ENCODE data around the gene LRRK2.

The LRRK2 gene

DNA sequence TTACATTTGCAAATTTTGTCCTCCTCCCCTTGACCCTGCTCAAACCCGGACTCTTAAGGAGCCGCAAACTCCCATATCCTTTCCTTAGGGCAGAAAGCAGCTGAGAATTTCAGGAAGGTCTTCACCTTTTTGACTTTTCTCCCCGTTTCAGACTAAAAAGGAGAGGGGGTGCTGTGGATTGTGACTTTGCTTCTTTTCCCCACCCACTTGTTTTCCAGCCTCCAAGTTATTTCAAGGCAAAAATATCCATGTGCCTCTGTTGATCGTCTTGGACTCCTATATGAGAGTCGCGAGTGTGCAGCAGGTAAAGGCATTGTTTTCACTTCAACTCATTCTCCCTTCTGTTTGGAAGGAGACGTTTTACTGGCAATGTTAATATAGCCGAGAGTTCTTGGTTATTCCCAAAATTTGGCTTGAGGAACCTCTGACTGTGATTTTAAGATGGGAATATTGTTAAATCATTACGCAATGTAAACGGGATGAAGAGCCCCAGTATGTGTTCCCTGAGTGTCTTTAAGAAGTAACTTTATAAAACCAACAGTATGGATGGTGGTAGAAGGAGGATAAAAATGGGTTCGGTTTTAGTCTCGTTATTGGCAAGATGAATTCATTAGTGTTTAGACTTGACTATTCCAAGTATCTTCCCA, 663 bp downstream of the LRRK2 start:
- intact Hi-C loops (cut with micrococcal nuclease): loop anchor here (2.0 to 5.0 kb wide), 3 partner anchors 17 to 87 kb away; no protein-coding TSS in a partner anchor
- H3K27me3 Mint-ChIP-seq: no peaks in the 10 kb centered on the region
- H3K9me3 Mint-ChIP-seq: no peaks in the 10 kb centered on the region
- H3K27ac Mint-ChIP-seq: peak overlapping the region; percentile 87
- H3K4me3 Mint-ChIP-seq: peak overlapping the region; percentile 81
- no peaks in the 10 kb centered on the region for H3K36me3 Mint-ChIP-seq (ENCODE audit: low read depth)
- H3K4me1 Mint-ChIP-seq (ENCODE audit: low read depth): peaks cover 60% of the 10 kb centered on the region

DNA sequence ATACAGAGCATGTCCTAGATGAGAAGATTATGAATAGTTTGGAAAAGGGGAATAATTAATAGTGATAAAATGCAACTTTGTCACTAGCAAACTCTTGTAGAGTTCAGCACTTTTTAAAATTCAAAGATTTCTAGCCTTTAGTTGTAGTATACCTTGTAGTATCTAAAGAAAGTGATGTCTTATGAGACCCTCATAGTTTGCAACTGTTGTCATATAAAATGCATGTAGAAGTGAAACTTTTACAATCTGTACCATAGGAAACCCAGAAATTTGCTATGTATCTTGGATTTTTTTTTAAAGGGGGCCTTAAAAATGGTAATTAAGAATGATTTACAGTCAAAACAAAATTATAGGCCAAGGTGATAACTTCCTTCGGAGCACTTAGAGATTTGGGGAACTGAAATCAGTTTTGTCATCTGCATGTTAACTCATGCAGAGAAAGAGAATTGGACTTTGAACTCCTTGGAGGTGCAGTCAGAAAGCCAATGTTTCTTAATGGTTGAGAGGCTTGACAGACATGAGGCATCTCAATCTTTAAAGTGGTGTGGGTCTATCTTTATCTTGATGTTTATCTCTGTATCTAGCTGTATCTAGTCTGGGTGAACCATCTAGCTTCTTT, 1.3 kb downstream of the LRRK2 start:
- peak overlapping the region; percentile 87 for H3K27ac Mint-ChIP-seq
- no peaks in the 10 kb centered on the region for H3K36me3 Mint-ChIP-seq (ENCODE audit: low read depth)
- no peaks in the 10 kb centered on the region for H3K9me3 Mint-ChIP-seq
- H3K27me3 Mint-ChIP-seq: no peaks in the 10 kb centered on the region
- H3K4me1 Mint-ChIP-seq (ENCODE audit: low read depth): peaks cover 65% of the 10 kb centered on the region
- intact Hi-C loops (cut with micrococcal nuclease): loop anchor here (2.0 to 5.0 kb wide), 3 partner anchors 17 to 86 kb away; no protein-coding TSS in a partner anchor
- H3K4me3 Mint-ChIP-seq: peak overlapping the region; percentile 81

DNA sequence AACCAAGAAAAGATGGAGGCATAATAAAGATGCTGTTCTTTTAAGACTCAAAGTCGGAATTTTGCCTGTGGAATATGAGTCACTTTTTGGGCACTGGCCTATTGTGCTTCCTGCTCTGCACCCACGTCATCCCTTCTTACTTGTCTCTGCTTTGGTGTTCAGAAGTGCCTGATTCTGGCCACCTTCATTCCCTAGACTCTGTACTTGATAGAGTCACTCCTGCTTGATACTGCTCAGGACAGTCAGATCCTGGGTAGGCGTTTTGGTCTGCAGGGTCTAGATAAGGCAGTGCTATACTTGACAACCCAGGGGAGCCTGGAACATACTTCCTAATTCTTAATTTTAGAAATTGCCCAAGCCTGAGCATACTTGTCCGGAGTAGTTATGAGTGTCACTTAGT, 1.9 kb downstream of the LRRK2 start:
- Mint-ChIP-seq H3K4me1 (ENCODE audit: low read depth) (peaks cover 65% of the 10 kb centered on the region), H3K4me3 (peak overlapping the region; percentile 70), H3K27me3 (no peaks in the 10 kb centered on the region), H3K36me3 (ENCODE audit: low read depth) (no peaks in the 10 kb centered on the region), H3K27ac (peak overlapping the region; percentile 87), H3K9me3 (no peaks in the 10 kb centered on the region)
- intact Hi-C loops (cut with micrococcal nuclease): loop anchor here (5.0 kb wide), 1 partner anchor 86 kb away; no protein-coding TSS in a partner anchor

DNA sequence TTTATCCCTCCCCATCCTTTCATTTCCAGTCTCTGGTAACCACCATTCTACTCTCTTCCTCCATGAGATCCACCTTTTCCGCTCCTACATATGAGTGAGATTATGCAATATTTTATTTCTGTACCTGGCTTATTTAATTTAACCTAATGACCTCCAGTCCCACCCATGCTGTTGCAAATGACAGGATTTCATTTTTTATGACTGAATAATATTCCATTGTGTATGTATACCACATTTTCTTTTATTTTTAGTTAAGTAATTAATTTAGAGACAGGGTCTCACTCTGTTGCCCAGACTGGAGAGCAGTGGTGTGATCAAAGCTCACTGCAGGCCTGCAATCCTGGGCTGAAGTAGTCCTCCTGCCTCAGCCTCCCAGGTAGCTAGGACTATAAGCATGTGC, 2.6 kb downstream of the LRRK2 start:
- H3K9me3 Mint-ChIP-seq: no peaks in the 10 kb centered on the region
- H3K4me1 Mint-ChIP-seq (ENCODE audit: low read depth): peaks cover 65% of the 10 kb centered on the region
- H3K27ac Mint-ChIP-seq: no peak overlapping the region
- no peaks in the 10 kb centered on the region for H3K27me3 Mint-ChIP-seq
- H3K4me3 Mint-ChIP-seq: no peak overlapping the region
- intact Hi-C loops (cut with micrococcal nuclease): loop anchor here (5.0 kb wide), 1 partner anchor 85 kb away; no protein-coding TSS in a partner anchor
- no peaks in the 10 kb centered on the region for H3K36me3 Mint-ChIP-seq (ENCODE audit: low read depth)

DNA sequence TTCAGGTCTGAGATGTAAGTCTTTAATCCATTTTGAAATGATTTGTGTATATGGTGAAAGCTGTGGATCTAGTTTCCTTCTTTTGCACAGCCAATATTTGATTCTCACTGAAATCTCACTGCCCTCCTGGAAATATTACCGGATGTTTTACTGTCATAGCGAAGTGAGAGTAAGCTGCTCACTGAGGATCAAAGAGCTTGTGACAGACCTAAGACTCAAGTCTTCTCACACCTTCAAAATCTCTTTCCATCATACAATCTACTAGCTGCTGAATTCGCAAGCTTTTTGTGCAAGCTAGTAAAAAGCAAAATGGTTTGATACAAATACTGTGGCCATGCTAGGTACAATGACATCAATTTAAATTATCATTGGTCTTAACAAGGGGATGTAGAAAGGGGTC, 3.9 kb downstream of the LRRK2 start:
- Mint-ChIP-seq H3K27me3 (no peaks in the 10 kb centered on the region), H3K4me3 (no peak overlapping the region), H3K9me3 (no peaks in the 10 kb centered on the region), H3K36me3 (ENCODE audit: low read depth) (peaks cover 2% of the 10 kb centered on the region), H3K27ac (no peak overlapping the region), H3K4me1 (ENCODE audit: low read depth) (peaks cover 58% of the 10 kb centered on the region)
- intact Hi-C loops (cut with micrococcal nuclease): loop anchor here (5.0 kb wide), 1 partner anchor 84 kb away; no protein-coding TSS in a partner anchor

DNA sequence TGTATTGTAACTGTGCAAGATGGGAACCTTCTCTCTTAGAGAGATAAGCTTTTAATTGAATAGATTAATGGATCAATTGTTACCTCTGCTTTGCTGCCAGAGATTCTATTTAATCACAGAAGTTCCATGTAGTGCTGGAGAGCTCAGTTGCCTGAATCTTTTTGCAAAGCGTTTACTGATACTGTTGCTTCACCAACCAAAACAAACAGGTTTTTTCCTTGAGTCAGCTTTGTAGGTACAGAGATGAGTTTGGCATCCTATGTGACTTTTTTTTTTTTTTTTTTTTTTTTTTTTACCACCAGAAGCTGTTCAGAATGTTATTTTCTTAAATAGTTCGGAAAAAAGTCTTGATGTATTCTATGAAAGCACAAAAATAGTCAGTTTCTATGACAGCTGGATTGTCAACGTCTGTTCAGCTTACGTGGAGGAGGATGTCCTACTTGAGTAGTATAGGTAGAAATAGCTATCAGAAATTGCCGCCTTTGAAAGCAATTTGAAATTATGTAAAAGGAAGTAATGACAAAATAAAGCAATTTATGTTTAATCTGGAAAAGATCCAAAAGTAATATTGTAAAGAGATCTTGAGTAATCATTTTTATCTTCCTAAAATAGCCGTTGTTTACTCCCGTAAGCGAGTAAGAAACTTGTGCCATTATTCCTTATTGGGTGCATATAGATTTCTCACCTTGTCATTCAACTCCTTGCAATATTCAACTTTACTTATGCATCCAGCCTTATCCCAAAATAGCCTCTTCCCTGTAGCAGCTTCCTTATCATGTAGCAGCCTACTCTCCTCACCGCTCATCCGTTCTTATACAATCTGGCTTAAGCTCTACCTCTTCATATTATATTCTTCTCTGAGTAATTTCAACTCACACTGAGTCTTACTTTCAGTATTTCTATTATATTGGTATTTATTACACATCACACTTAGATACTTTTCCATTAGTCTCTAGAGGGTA, 5.2 kb downstream of the LRRK2 start:
- intact Hi-C loops (cut with micrococcal nuclease): loop anchor here (5.0 kb wide), 1 partner anchor 82 kb away; no protein-coding TSS in a partner anchor
- H3K4me1 Mint-ChIP-seq (ENCODE audit: low read depth): peaks cover 56% of the 10 kb centered on the region
- H3K9me3 Mint-ChIP-seq: no peaks in the 10 kb centered on the region
- H3K4me3 Mint-ChIP-seq: no peak overlapping the region
- H3K36me3 Mint-ChIP-seq (ENCODE audit: low read depth): peaks cover 6% of the 10 kb centered on the region
- H3K27me3 Mint-ChIP-seq: peaks cover 3% of the 10 kb centered on the region
- no peak overlapping the region for H3K27ac Mint-ChIP-seq

DNA sequence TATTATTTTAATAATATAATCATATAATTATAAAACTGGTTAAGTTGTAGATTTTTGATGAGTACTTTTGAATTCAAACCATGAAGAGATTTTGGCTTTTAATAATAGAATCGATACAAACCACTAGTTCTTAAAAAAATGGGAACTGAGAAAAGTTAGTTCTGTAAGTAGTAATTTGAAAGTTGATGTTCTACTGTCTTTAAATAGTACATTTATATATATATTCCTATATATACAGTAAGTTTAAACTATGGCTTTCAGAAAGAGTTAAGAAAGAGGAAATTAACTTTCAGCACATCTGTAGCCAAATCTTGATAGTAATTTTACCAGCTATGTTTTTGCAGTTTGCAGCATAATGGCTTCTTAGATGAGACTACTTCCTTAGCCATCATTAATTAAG, 7.8 kb downstream of the LRRK2 start:
- peaks cover 15% of the 10 kb centered on the region for H3K27me3 Mint-ChIP-seq
- H3K36me3 Mint-ChIP-seq (ENCODE audit: low read depth): peaks cover 32% of the 10 kb centered on the region
- no peak overlapping the region for H3K4me3 Mint-ChIP-seq
- peaks cover 45% of the 10 kb centered on the region for H3K4me1 Mint-ChIP-seq (ENCODE audit: low read depth)
- intact Hi-C loops (cut with micrococcal nuclease): no loop called here
- H3K9me3 Mint-ChIP-seq: no peaks in the 10 kb centered on the region
- H3K27ac Mint-ChIP-seq: no peak overlapping the region

DNA sequence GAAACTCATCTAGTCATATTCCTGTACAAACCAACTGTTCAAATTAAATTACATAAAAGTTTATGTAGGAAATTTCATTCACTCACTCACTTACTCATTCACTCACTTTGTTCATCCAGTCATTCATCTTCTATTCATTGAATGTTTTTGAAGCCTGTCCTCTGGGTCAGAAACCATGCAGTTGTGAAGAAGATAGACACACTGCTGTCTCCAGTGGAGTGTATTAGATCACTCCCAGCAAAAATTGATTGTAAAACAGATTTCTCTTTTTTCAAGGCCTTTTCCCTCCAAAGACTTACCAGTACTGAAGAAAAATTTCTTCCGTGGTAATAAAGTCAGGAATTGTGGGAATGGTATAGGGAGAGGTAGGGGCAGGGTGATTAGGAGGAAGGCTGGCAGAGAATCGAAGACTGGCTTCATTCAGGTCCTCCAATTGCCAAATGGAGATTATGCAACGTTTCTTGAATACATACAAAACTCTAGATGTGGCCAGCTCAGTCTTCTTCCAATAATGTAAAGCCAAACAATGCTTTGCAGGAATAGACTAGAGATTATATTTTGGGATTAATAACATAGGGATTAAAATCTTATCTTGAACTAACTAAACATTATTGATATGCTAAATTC, 9.1 kb downstream of the LRRK2 start:
- intact Hi-C loops (cut with micrococcal nuclease): no loop called here
- Mint-ChIP-seq H3K4me1 (ENCODE audit: low read depth) (peaks cover 35% of the 10 kb centered on the region), H3K27ac (no peak overlapping the region), H3K9me3 (no peaks in the 10 kb centered on the region), H3K4me3 (no peak overlapping the region), H3K36me3 (ENCODE audit: low read depth) (peaks cover 40% of the 10 kb centered on the region), H3K27me3 (peaks cover 22% of the 10 kb centered on the region)

DNA sequence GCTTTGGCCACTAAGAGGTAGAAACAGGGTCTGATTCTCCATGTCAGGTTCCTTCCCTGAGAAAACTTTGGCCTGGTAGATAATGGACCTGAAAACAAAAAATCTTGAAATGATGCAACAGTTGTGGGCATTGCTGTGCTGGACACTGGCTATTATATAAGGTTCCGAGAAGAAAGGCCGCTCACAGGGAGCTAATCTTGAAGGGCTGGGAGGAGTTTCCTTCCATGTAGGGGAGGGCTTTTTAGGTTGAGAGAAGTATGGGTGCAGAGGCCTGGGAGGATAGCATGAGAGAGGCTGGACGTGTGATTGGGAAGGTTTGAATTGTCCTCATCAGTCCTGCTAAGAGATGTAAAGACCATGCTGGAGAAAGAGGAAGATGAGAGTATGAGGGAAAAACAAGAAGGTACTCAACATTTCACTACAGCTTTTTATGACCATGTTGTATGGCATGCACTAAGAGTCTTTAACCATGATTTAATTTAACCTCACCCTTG, 11.6 kb downstream of the LRRK2 start:
- intact Hi-C loops (cut with micrococcal nuclease): no loop called here
- Mint-ChIP-seq H3K4me3 (no peak overlapping the region), H3K9me3 (no peaks in the 10 kb centered on the region), H3K36me3 (ENCODE audit: low read depth) (peaks cover 49% of the 10 kb centered on the region), H3K4me1 (ENCODE audit: low read depth) (peaks cover 25% of the 10 kb centered on the region), H3K27me3 (peaks cover 25% of the 10 kb centered on the region), H3K27ac (no peak overlapping the region)

DNA sequence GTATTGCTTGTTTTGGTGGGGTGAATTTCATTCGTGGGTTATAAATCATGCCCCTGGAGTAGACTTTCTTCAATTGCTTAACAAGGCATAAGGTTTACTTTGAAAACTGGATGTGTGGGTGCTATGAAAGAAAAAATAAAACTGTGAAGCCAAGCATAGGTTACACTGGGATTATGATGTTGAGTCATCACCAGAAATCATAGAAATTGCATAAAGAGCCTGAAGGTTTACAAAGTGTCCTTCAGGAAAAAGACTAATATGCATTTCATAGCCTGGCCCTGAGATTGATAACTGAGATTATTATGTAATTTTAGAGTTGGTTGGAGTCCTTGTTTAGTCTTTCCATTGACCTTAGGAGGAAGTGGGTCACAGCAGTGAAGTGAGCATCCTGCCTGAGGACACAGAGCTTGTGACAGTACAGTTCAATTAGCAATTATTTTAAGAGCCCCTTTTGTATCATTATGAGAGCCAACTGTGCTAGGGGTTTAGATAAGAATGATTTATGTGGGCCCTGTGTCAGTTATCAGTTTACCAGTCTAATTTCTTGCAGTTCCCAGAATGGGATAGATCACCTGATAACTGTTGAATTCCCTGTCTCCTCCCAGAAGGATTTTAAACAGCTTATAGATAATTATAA, 13.6 kb downstream of the LRRK2 start:
- peaks cover 27% of the 10 kb centered on the region for H3K27me3 Mint-ChIP-seq
- H3K4me3 Mint-ChIP-seq: no peak overlapping the region
- no peaks in the 10 kb centered on the region for H3K9me3 Mint-ChIP-seq
- H3K4me1 Mint-ChIP-seq (ENCODE audit: low read depth): peaks cover 23% of the 10 kb centered on the region
- no peak overlapping the region for H3K27ac Mint-ChIP-seq
- peaks cover 55% of the 10 kb centered on the region for H3K36me3 Mint-ChIP-seq (ENCODE audit: low read depth)
- intact Hi-C loops (cut with micrococcal nuclease): no loop called here

DNA sequence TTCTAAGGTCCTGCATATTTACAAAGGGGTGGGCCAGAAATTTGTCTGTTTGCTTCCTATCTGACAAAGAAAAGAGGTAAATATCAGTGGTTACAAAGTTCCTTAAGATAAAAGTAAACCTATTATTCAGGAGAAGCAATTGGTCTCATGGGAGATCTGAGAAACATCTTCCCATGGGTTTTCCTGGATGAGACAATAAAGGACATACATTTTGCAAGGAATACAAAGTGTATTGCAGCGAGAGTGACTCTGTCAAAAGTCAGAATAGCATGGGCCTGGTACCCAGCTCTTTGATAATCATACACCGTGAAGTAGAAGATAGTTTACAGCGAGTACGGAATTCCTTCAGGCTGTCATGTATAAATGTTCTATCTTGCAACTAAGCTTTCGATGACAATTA, 14.2 kb downstream of the LRRK2 start:
- H3K36me3 Mint-ChIP-seq (ENCODE audit: low read depth): peaks cover 51% of the 10 kb centered on the region
- H3K27me3 Mint-ChIP-seq: peaks cover 25% of the 10 kb centered on the region
- no peak overlapping the region for H3K27ac Mint-ChIP-seq
- no peak overlapping the region for H3K4me3 Mint-ChIP-seq
- intact Hi-C loops (cut with micrococcal nuclease): no loop called here
- peaks cover 17% of the 10 kb centered on the region for H3K4me1 Mint-ChIP-seq (ENCODE audit: low read depth)
- H3K9me3 Mint-ChIP-seq: no peaks in the 10 kb centered on the region

DNA sequence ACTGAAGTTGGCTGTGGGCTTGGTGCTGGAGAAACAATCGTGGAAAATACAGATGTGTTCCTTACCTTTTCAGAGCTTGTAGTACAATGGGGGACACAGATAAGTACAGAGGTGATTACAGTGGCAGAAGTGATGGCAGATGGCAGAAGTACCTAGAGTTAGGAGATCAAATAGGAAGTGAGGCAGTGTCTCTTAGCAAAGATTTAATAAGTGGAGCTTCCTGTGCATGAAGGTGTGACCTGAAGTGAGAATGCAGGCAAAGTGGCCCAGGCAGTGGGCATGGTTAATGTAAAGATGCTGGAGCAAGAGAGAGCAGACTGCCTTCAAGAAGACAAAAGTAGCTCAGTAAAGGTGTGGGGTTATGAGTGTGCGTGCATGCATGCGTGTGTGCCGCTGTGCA, 16.0 kb downstream of the LRRK2 start:
- H3K4me3 Mint-ChIP-seq: no peak overlapping the region
- H3K27ac Mint-ChIP-seq: no peak overlapping the region
- intact Hi-C loops (cut with micrococcal nuclease): no loop called here
- H3K9me3 Mint-ChIP-seq: no peaks in the 10 kb centered on the region
- H3K27me3 Mint-ChIP-seq: peaks cover 25% of the 10 kb centered on the region
- peaks cover 15% of the 10 kb centered on the region for H3K4me1 Mint-ChIP-seq (ENCODE audit: low read depth)
- H3K36me3 Mint-ChIP-seq (ENCODE audit: low read depth): peaks cover 41% of the 10 kb centered on the region

DNA sequence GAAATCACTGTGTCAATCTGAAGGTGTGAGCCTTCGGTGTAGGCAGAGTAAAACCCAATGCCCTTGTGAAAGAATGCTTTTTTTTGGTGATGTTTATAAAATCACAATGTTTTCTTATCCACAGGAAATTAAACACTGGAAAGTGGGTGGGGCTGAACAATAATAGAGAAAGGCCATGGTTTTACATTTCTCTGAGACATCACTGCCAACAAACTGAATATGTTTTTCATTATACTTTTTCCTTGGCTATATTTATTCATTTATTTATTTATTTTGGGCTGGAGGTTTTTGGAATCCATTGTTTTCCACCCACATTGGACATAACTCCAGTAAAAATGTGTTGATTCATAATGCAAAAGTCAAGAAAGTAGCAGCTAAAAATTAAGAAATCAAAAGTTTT, 16.9 kb downstream of the LRRK2 start:
- intact Hi-C loops (cut with micrococcal nuclease): no loop called here
- no peaks in the 10 kb centered on the region for H3K9me3 Mint-ChIP-seq
- peaks cover 9% of the 10 kb centered on the region for H3K4me1 Mint-ChIP-seq (ENCODE audit: low read depth)
- H3K4me3 Mint-ChIP-seq: no peak overlapping the region
- peaks cover 31% of the 10 kb centered on the region for H3K36me3 Mint-ChIP-seq (ENCODE audit: low read depth)
- no peak overlapping the region for H3K27ac Mint-ChIP-seq
- H3K27me3 Mint-ChIP-seq: peaks cover 22% of the 10 kb centered on the region

All from dendritic cell treated with granulocyte-macrophage colony-stimulating factor and Interleukin-4, amounts not matched to agents 40 ng/mL and 50 ng/mL, for 4 days (primary cell).